A673 (cell line): ENCODE results near the gene DOCK4.

Source experiments
- CTCF ChIP-seq: fragments of 300-800, 200-600 bp; sonication (generic); conservative IDR thresholded peaks from 2 replicates; pipeline ENCODE4 v1.5.1; 2017; ENCODE audit warnings: low read depth, mild to moderate bottlenecking, antibody characterized with exemption, low read length, moderate library complexity, mixed read lengths
- EZH2 ChIP-seq: fragments of 200-600 bp; sonication (generic); IDR thresholded peaks from 2 replicates; pipeline ENCODE4 v1.6.1; 2017; ENCODE audit warnings: borderline replicate concordance, low read depth, mild to moderate bottlenecking, mixed read lengths, antibody characterized with exemption, low read length; ENCODE audit not compliant: poor library complexity, severe bottlenecking

- no peak for TF ChIP-seq CTCF
- TF ChIP-seq EZH2, result no peak
These were observed 97.2 kb downstream of the DOCK4 start for GRCh38 chr7:112108981-112109380.
